GM08714 (cell line): Measurements from ENCODE around the gene TFAM.

Experiments used
- H3K4me3 ChIP-seq: fragments of 200-500 bp; sonication (Bioruptor generic); 2 replicates; pipeline ENCODE4 v1.5.1; 2014; ENCODE audit warnings: mild to moderate bottlenecking, low read length, inconsistent platforms
- ZNF274 ChIP-seq: IDR thresholded peaks from 2 replicates; pipeline ENCODE4 v1.6.1; 2012; ENCODE audit warnings: mild to moderate bottlenecking, low read depth, low read length

TFAM gene

GRCh38 chr10:58384999-58385783 is at the start of gene TFAM:
Gene TFAM, plus strand, starts transcription at chr10:58385410. Its CDS starts 138 bp downstream, at chr10:58385548.
- TF ChIP-seq ZNF274, result no peak

DNA sequence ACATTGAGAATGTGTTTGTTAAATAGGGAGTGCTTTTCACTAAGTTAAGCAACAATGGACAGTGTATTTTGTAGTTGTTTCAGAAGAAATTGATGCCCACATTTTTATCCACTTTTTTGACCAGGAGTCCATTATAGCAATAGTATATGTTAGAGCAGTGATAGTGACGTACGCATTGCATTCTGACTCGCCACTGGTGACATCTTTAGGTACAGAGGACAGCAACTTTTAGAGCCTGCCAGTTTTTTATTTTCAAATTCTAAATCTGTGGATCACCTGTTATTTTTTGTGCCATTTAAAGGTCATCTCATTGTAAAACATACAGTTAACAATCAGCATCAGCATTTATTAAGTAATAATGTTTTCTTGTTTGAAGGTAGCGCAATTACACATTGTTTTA is 49.0 kb upstream of the TFAM start:
- no peak overlapping the region for H3K4me3 ChIP-seq
- no peak for TF ChIP-seq ZNF274

More at GRCh38 chr10:58384999-58385783, at the start of gene TFAM:
- peak within 1 kb of the TSS; percentile 87 for H3K4me3 ChIP-seq

DNA sequence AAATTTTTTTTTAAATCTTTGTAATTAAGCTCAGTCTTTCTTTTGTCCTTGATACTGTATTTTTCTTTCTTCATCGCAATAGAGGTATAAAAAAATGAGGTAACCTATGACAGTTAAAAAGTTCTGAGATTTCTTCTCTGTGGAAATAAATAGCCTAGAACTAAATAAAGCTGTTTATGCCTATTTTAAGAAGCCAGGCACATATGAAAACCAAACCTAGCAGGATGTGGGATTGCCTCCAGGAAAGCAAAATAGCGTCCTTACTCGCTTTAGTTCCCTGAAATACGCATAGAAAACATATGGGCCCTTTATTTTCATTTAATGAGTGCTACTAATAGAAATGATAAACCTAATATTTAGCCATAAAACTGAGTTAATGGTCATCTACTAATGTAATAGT is 43.8 kb upstream of the TFAM start:
- H3K4me3 ChIP-seq, result no peak overlapping the region

GRCh38 chr10:58341947-58342346 is 43.3 kb upstream of the TFAM start:
- H3K4me3 ChIP-seq, result no peak overlapping the region
- no peak for TF ChIP-seq ZNF274

More for the DNA sequence above, 43.8 kb upstream of the TFAM start:
- TF ChIP-seq ZNF274, result no peak

DNA sequence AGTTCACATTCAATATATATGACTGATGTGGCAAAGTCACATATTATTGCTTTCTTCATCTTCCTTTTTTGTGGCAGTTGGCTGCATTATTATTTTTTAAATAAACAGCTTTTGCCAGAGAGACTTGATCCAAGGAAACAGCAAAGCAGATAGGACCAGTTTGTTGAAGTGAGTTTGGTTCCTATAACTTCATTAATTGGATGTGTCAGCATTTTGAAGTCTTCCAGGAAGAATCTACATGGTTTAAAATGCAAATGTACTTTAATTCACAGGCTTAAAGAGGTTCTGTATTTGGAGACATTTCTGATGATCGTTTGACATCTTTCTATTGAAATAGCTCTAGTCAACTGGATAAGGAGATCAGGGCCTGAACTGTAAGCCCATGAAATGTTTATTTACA is 37.2 kb upstream of the TFAM start:
- H3K4me3 ChIP-seq, result no peak overlapping the region
- TF ChIP-seq ZNF274, result no peak

DNA sequence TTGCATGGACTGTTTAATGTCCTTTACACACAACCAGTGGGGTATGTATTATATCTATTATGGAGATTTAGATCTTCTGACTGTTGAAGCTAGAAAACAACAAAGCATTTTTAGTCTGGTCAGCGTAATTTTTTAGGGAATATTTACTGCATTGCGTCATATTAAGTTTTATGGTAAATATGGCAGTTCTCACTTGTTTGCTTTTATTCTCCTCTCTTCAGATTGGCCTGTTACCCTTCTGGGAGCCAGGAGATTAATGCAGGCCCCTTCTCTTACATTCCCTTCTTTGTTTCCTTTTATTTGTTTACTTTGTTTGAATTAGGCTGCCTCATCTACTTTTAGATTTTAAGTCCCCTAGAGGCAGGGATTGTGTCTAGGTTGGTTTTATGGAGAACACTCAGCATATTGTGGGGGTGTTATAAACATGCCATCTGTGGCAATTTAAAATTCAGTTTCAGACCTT is 36.6 kb upstream of the TFAM start:
- no peak for TF ChIP-seq ZNF274

DNA sequence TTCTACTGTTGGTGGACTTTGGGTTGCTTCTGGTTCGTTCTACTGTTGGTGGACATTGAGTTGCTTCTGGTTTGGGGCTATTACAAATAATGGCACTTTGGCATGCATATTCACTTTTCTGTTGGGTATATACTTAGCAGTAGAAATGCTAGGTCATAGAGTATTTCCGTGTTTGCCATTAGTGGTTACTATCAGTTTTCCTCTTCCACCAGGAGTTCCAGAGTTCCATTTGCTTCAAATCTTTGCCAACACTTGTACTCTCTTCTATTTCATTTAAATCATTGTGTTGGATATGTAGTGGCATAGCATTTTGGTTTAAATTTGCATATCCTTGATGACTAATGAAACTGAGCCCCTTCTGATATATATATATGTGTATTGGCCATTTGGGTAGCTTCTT is 35.2 kb upstream of the TFAM start:
- TF ChIP-seq ZNF274, result no peak
- no peak overlapping the region for H3K4me3 ChIP-seq

More for the DNA sequence above, 36.6 kb upstream of the TFAM start:
- no peak overlapping the region for H3K4me3 ChIP-seq

- TF ChIP-seq ZNF274, result no peak
- H3K4me3 ChIP-seq, result no peak overlapping the region
Measured at GRCh38 chr10:58350619-58351323, 34.4 kb upstream of the TFAM start.

DNA sequence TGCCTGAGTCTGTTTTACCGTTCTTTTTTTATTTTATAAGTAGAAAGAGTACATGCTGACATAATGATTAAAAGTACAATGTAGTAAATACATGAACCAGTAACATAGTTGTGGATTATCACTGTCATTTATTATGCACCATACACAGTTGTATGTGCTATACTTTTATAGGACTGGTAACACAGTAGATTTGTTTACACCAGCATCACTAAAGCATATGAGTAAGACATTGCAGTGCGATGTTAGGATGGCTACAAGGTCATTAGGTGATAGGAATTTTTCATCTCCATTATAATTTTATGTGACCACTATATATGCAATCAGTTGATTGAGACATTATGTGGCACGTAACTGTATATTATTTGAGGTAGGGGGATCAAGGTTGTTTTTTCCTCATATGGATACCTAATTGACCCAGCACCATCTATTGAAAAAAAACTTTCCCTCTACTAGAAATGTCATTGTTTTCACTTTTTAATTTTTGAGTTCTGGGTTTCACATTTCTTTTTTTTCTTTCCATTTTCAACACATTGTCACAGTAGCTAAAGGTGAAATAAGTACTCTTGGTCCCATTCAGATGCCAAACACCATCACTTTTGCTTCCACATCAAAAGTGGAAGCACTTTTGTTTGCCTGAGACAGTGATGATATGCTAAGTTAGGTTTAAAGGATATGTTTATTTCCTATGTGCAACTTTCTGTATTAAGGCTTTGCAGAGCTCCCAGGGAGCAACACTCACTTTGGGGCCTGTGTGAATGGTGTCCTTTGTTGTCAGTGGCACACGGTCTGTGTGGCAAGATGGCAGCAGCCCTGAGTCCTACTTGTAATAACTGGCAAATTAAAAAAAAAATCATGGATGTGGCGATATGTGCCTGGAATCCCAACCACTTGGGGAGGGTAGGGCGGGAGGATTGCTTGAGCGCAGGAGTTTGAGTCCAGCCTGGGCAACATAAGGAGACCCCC is 33.3 kb upstream of the TFAM start:
- H3K4me3 ChIP-seq, result no peak overlapping the region
- no peak for TF ChIP-seq ZNF274

- no peak overlapping the region for H3K4me3 ChIP-seq
- TF ChIP-seq ZNF274, result no peak
Measured at GRCh38 chr10:58352956-58353610, 32.1 kb upstream of the TFAM start.

DNA sequence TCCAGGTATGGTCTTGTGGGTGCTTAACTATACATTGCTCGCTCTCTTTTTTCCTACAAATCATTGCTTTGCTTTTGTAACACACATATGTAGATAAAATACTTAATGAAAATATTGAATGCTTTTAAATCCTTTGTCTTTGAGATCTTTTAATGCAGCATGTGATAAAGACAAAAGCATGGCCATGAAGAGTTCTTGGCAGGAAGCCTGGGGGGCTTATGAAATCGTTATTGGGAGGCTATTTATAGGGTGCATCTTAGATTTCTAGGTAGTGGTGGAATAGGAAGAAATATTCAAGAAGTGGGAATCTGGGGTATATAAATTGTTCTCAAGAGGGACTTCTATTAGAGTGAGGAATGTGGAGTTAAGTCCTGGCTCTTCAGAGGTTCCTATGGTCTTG is 28.5 kb upstream of the TFAM start:
- H3K4me3 ChIP-seq, result no peak overlapping the region
- TF ChIP-seq ZNF274, result no peak

GRCh38 chr10:58358314-58358933 is 26.8 kb upstream of the TFAM start:
- no peak overlapping the region for H3K4me3 ChIP-seq
- no peak for TF ChIP-seq ZNF274

DNA sequence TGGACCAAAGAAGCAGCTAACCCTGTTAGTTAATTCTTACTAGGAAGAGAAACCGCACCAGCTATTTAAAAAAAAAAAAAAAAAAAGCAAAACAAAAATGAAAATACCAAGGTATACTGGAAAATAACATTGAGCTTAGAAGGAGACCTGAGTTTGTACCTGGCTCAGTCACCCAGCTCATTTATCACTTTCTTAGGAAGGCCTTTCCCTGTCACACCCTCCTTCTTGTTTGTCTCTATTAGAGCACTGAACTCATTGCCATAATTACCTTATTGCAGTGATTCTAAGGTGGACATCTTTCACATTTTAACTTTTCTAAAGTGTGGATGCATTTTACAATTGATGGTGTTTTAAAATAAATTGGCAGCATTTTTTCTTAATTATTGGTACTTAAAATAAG is 26.3 kb upstream of the TFAM start:
- no peak for TF ChIP-seq ZNF274
- no peak overlapping the region for H3K4me3 ChIP-seq
